Cardiac muscle cell (in vitro differentiated cells and primary cell): ENCODE results near the gene NDST1. TPM values are rescaled to one million over a fixed set of nuclear protein-coding genes. Genes with fewer than 3 reads are reported as not detected.

ENCODE experiments used
- DNase-seq, 2 donors: peaks; one replicate each; pipeline versions ENCODE4 v3.0.0 to v3.0.0-alpha.2; 2010 to 2017; ENCODE audit warnings: low read depth in 1 of 2, low spot score in 1 of 2
- H3K27ac ChIP-seq: fragments of 200-600 bp; sonication (generic); 2 replicates; pipeline ENCODE4 v1.5.1; 2016
- H3K27me3 ChIP-seq: fragments of 200-600 bp; sonication (generic); 2 replicates; pipeline ENCODE4 v1.6.0; 2016; ENCODE audit warnings: control low read depth
- H3K36me3 ChIP-seq: fragments of 200-600 bp; sonication (generic); 2 replicates; pipeline ENCODE4 v1.5.1; 2016; ENCODE audit warnings: control low read depth
- H3K4me1 ChIP-seq: fragments of 200-600 bp; sonication (generic); 2 replicates; pipeline ENCODE4 v1.8.1; 2017; ENCODE audit warnings: low read depth, mild to moderate bottlenecking, mixed run types
- H3K4me3 ChIP-seq: fragments of 200-600 bp; sonication (generic); 2 replicates; pipeline ENCODE4 v1.5.1; 2016; ENCODE audit warnings: mild to moderate bottlenecking
- H3K9me3 ChIP-seq: fragments of 200-600 bp; sonication (generic); 2 replicates; pipeline ENCODE4 v1.5.1; 2017; ENCODE audit warnings: low read depth, mild to moderate bottlenecking, control low read depth
- CTCF ChIP-seq: IDR thresholded peaks from 2 replicates; pipeline ENCODE4 v1.5.1; 2012; ENCODE audit warnings: low read depth, mild to moderate bottlenecking, low read length
- polyA plus RNA-seq: library from polyadenylated mRNA; unstranded; fragments of >200 nt; fragmentation: Nextera tagmentation; extraction: Ambion mirVana; gene quantifications from 2 replicates; pipeline ENCODE4 v1.2.1, GENCODE V29; 2016
- total RNA-seq: library from RNA; depleted of rRNA; stranded (reverse); fragments of >200 nt; gene quantifications from 2 replicates; pipeline ENCODE4 v1.2.3, GENCODE V29; 2016

NDST1 gene
- total and polyA plus RNA-seq, 2 experiments from 2014 or later = 26.6 to 97.6 TPM

DNA sequence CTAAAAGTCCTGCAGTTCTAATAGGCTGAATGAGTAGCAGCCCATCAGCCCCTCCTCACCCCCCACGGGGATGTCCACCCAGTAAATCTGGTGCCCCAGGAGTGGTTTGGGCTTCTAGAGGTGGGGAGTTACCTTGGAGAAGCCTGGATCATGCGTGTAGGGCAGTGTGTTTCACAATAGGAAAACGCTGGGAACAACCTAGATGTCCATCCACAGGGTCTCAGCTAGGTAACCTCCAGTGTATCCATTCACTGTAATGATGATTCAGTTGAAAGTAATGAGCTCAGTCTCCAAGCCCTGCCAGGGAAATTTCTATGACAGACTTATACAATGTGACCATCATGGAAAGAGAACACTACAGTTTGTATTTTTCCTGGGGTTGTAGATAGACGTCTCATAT lies 51.8 kb downstream of the NDST1 start:
- Histone ChIP-seq H3K27ac (no peak overlapping the region), H3K36me3 (peaks cover 10% of the 10 kb centered on the region), H3K4me1 (no peaks in the 10 kb centered on the region), H3K27me3 (no peaks in the 10 kb centered on the region), H3K4me3 (no peak overlapping the region), H3K9me3 (no peaks in the 10 kb centered on the region)
- TF ChIP-seq CTCF = no peak
- DNase-seq = no peak

GRCh38 chr5:150560401-150561191 lies 52.7 kb downstream of the NDST1 start:
- Histone ChIP-seq H3K27me3 (no peaks in the 10 kb centered on the region), H3K4me3 (no peak overlapping the region), H3K27ac (no peak overlapping the region), H3K36me3 (peaks cover 7% of the 10 kb centered on the region), H3K4me1 (no peaks in the 10 kb centered on the region), H3K9me3 (no peaks in the 10 kb centered on the region)
- peak; percentile 90 to 92 for DNase-seq
- TF ChIP-seq CTCF = peak; percentile 75

- H3K27me3 ChIP-seq = no peaks in the 10 kb centered on the region
- no peak overlapping the region for H3K27ac ChIP-seq
- H3K36me3 ChIP-seq = peaks cover 4% of the 10 kb centered on the region
- H3K9me3 ChIP-seq = no peaks in the 10 kb centered on the region
- TF ChIP-seq CTCF = no peak
- H3K4me3 ChIP-seq = no peak overlapping the region
- DNase-seq = no peak
- no peaks in the 10 kb centered on the region for H3K4me1 ChIP-seq
Observed at GRCh38 chr5:150561192-150561512, 53.2 kb downstream of the NDST1 start.

DNA sequence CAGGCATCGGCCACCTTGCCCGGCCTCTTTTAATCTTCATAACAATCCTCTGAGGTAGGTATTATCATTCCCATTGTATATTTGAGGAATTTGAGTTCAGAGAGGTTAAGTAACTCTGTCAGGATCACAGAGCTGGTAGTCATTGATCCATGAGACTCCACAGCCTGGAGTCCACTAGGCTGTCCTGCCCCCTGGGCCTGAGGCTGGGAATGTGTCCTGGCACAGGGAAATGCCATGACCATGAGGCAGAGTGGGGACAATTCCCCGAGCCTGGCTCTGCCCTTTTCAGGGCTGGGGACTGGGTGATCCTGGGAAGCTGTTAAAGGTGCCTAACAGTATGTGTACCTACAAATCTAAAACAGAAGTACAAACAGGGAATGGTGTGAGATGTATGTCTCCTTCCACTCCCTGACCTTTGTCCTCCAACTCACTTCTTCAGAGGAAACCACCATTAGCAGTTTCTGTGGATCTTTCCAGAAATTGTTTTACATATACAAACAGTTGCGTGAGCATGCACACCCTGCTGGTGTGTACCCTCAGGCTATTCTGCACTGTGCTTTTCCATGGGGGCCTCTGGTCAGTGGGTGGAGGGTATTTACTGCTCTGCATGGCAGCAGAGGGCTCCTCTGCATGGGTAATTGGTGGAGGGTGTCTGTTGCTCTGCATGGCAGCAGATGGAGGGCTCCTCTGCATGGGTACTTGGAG lies 53.8 kb downstream of the NDST1 start:
- DNase-seq = no peak
- Histone ChIP-seq H3K9me3 (no peaks in the 10 kb centered on the region), H3K27ac (no peak overlapping the region), H3K27me3 (no peaks in the 10 kb centered on the region), H3K4me3 (no peak overlapping the region), H3K36me3 (no peaks in the 10 kb centered on the region), H3K4me1 (no peaks in the 10 kb centered on the region)
- TF ChIP-seq CTCF = no peak

- H3K36me3 ChIP-seq = no peaks in the 10 kb centered on the region
- no peak overlapping the region for H3K27ac ChIP-seq
- H3K9me3 ChIP-seq = no peaks in the 10 kb centered on the region
- peak; percentile 48 to 76 for DNase-seq
- peak; percentile 54 for TF ChIP-seq CTCF
- H3K27me3 ChIP-seq = no peaks in the 10 kb centered on the region
- H3K4me1 ChIP-seq = no peaks in the 10 kb centered on the region
- no peak overlapping the region for H3K4me3 ChIP-seq
Observed at GRCh38 chr5:150562832-150563231, 54.9 kb downstream of the NDST1 start.
